NCI-H524 treated with DMSO at 0.1 percent for 48 hours (cell line): ENCODE data around the gene TIGD7.
A peak's percentile ranks its signal among the peaks of the same experiment; 100 is the strongest.
"Not testable (repeated sequence)": the region's sequence is repeated elsewhere in the genome, so short reads cannot be mapped to it uniquely, and the experiment has no call there.

Experiments used
- DNase-seq: peaks from one replicate; lab custom pipeline; 2025; lab: John Stamatoyannopoulos, UW

Gene TIGD7

GRCh38 chr16:3282730-3283542 is 22.3 kb downstream of the TIGD7 start, which contains the start of gene ZNF263:
ZNF263 (plus strand) TSS chr16:3283491; CDS start chr16:3283819, 328 bp downstream.
- peak; percentile 95 for DNase-seq

GRCh38 chr16:3282103-3282729 is 23.0 kb downstream of the TIGD7 start:
- DNase-seq: peak; percentile 75

GRCh38 chr16:3281222-3281820 is 23.9 kb downstream of the TIGD7 start:
- DNase-seq: no peak

GRCh38 chr16:3276679-3277078 is 28.6 kb downstream of the TIGD7 start:
- no peak for DNase-seq

GRCh38 chr16:3274947-3275346 is 30.3 kb downstream of the TIGD7 start:
- DNase-seq: no peak

GRCh38 chr16:3274490-3274889 is 30.7 kb downstream of the TIGD7 start:
- no peak for DNase-seq

- DNase-seq: not testable (repeated sequence)
These were observed 33.9 kb downstream of the TIGD7 start for GRCh38 chr16:3271281-3271680.

GRCh38 chr16:3270718-3271117 is 34.5 kb downstream of the TIGD7 start:
- DNase-seq: not testable (repeated sequence)

- DNase-seq: no peak
These were observed 36.9 kb downstream of the TIGD7 start for GRCh38 chr16:3268294-3268693.

- no peak for DNase-seq
These were observed 38.2 kb downstream of the TIGD7 start for GRCh38 chr16:3266873-3267537.

- DNase-seq: peak; percentile 95
These were observed 40.8 kb downstream of the TIGD7 start for GRCh38 chr16:3264137-3265036.

GRCh38 chr16:3262517-3262916 is 42.7 kb downstream of the TIGD7 start:
- no peak for DNase-seq

- DNase-seq: no peak
These were observed 45.4 kb downstream of the TIGD7 start for GRCh38 chr16:3259836-3260235.

GRCh38 chr16:3256866-3257465 is 48.3 kb downstream of the TIGD7 start:
- DNase-seq: no peak

- DNase-seq: no peak
These were observed 48.9 kb downstream of the TIGD7 start, which contains the start of gene MEFV for GRCh38 chr16:3256146-3256865. MEFV (minus strand) TSS chr16:3256633; CDS start chr16:3256587, 46 bp downstream.

- no peak for DNase-seq
These were observed 50.9 kb downstream of the TIGD7 start for GRCh38 chr16:3254309-3254708.

GRCh38 chr16:3252967-3253366 is 52.3 kb downstream of the TIGD7 start:
- DNase-seq: no peak

- no peak for DNase-seq
These were observed 55.8 kb downstream of the TIGD7 start for GRCh38 chr16:3249451-3249850.

GRCh38 chr16:3249020-3249419 is 56.2 kb downstream of the TIGD7 start:
- no peak for DNase-seq
